ENCODE measurements around the gene CCDC82. TPM values are rescaled to one million over a fixed set of nuclear protein-coding genes. Genes with fewer than 3 reads are reported as not detected.

CCDC82 gene
- total and polyA plus RNA-seq, 2 of the 4 experiments (the other 2 are of a cell fraction), result 4.1 to 9.4 TPM

- H3K9me1 ChIP-seq (ENCODE audit: insufficient read depth, low read length), result peaks cover 13% of the 10 kb centered on the region
- in situ Hi-C loops (cut with MboI; ENCODE audit: low sequenced_read_pairs), result no loop called here
- ChIA-PET POLR2A (ENCODE audit: unreplicated experiment) (interaction anchor here (0.5 kb wide), 1 partner anchor 212 kb away, joined by 3 read pairs; no protein-coding TSS in a partner anchor), CTCF (interaction anchor here (0.7 to 0.8 kb wide), 2 partner anchors 17 to 43 kb away, joined by 3 to 4 read pairs; no protein-coding TSS in a partner anchor)
- H2BK20ac ChIP-seq (ENCODE audit: low read depth, low read length), result peak overlapping the region; percentile 95
- H2BK120ac ChIP-seq (ENCODE audit: low read depth, low read length), result peak overlapping the region; percentile 97
- H2BK15ac ChIP-seq (ENCODE audit: low read depth, low read length), result peak overlapping the region; percentile 85; the same call in 2 of the 3 replicates
- no peak overlapping the region for H2AFZ ChIP-seq (replicated peaks; ENCODE audit: low read length, poor library complexity)
- no peak overlapping the region for H3K4me2 ChIP-seq (ENCODE audit: low read depth, low read length)
- H2AK9ac ChIP-seq (replicated peaks; ENCODE audit: low read depth, low read length, poor library complexity), result no peak overlapping the region
- H3K23ac ChIP-seq (ENCODE audit: low read depth, low read length), result peak overlapping the region; percentile 69; the same call in 1 of the 2 replicates
- peaks cover 36 to 80% of the 10 kb centered on the region in 2 experiments for H3K79me1 ChIP-seq (ENCODE audit: low read depth in 1 of 2, low read length in 2 of 2)
- TF ChIP-seq MXI1 (IDR thresholded peaks at IDR 0.05; ENCODE audit: borderline replicate concordance, low read depth, low read length) (no peak), ELK1 (IDR thresholded peaks at IDR 0.05; ENCODE audit: borderline replicate concordance, low read depth, low read length) (no peak), CTCF (conservative IDR thresholded peaks at IDR 0.05; ENCODE audit: low read depth, low read length) (no peak)
- H3K14ac ChIP-seq (replicated peaks; ENCODE audit: low read depth, low read length), result no peak overlapping the region
- H3K9ac ChIP-seq (ENCODE audit: low read depth, low read length), result no peak overlapping the region
- dilution Hi-C loops (cut with HindIII; ENCODE audit: low sequenced_read_pairs, unreplicated experiment), result no loop called here
- H4K8ac ChIP-seq (ENCODE audit: low read depth in 2 of 2, low read length in 2 of 2), result peak overlapping the region; percentile 64 to 71; a peak in 2 of 4 replicates
- H3K27me3 ChIP-seq (ENCODE audit: control insufficient read depth, insufficient read depth, low read length), result no peaks in the 10 kb centered on the region
- H4K91ac ChIP-seq (ENCODE audit: insufficient read depth, low read depth, low read length), result 0 out of 2 replicates have a peak overlapping the region, but pooled peaks have one; percentile 20
- H3K18ac ChIP-seq (ENCODE audit: low read depth, low read length), result peak overlapping the region; percentile 11; the same call in 1 of the 2 replicates
- no peaks in the 10 kb centered on the region for H4K20me1 ChIP-seq (ENCODE audit: insufficient read depth, low read length)
- no peak overlapping the region for H3K4me3 ChIP-seq (ENCODE audit: insufficient read depth, low read depth, low read length)
- H2BK5ac ChIP-seq (ENCODE audit: low read depth, low read length, poor library complexity, severe bottlenecking), result peak overlapping the region; percentile 94
- intact Hi-C loops (cut with micrococcal nuclease), result no loop called here
- ATAC-seq (ENCODE audit: low read depth), result no peak
- WGBS, 2 experiments (ENCODE audit: extremely low coverage in 2 of 2, insufficient read length in 1 of 2), result no CpG with 5 or more reads among the region's 10 CpGs
- H3K4ac ChIP-seq (ENCODE audit: low read depth, low read length), result peak overlapping the region; percentile 96
- no peak for DNase-seq
- peaks cover 20% of the 10 kb centered on the region for H3K4me1 ChIP-seq (ENCODE audit: control insufficient read depth, insufficient read depth, low read length)
- peaks cover 2% of the 10 kb centered on the region for H3K36me3 ChIP-seq (ENCODE audit: control insufficient read depth, insufficient read depth, low read length)
- H3K9me3 ChIP-seq (ENCODE audit: control insufficient read depth, insufficient read depth, low read length), result no peaks in the 10 kb centered on the region
- peak overlapping the region; percentile 71; the same call in 1 of the 2 replicates for H3K27ac ChIP-seq (ENCODE audit: insufficient read depth, low read length)
- BruUV-seq (replicated peaks), result no TSS peak
- H2AK5ac ChIP-seq (ENCODE audit: low read depth, low read length), result peak overlapping the region; percentile 56; the same call in 1 of the 2 replicates
- 0 out of 2 replicates have a peak overlapping the region, but pooled peaks have one; percentile 52 for H4K5ac ChIP-seq (ENCODE audit: low read depth, low read length)
- 0 out of 2 replicates have a peak overlapping the region, but pooled peaks have one; percentile 17 for H3K56ac ChIP-seq (ENCODE audit: extremely low read depth, insufficient read depth, low read length)
Observed at GRCh38 chr11:96322775-96323641, 66.7 kb downstream of the CCDC82 start.

Data from IMR-90 (cell line).